Mucosa of stomach (tissue), 1 donor: Measurements from ENCODE around the gene RABGGTA.
"Not testable (repeated sequence)": the region's sequence is repeated elsewhere in the genome, so short reads cannot be mapped to it uniquely, and the experiment has no call there.

Experiments used
- H3K27me3 ChIP-seq: one replicate; pipeline ENCODE4 v1.7.0; 2013; ENCODE audit warnings: mild to moderate bottlenecking, low read length; ENCODE audit not compliant: control insufficient read depth, insufficient read depth
- H3K36me3 ChIP-seq: one replicate; pipeline ENCODE4 v1.7.0; 2013; ENCODE audit warnings: low read length; ENCODE audit not compliant: control insufficient read depth, insufficient read depth
- H3K4me1 ChIP-seq: one replicate; pipeline ENCODE4 v1.7.0; 2013; ENCODE audit warnings: mild to moderate bottlenecking, low read length; ENCODE audit not compliant: control insufficient read depth, insufficient read depth
- H3K4me3 ChIP-seq: one replicate; pipeline ENCODE4 v1.7.0; 2013; ENCODE audit warnings: low read length
- H3K9ac ChIP-seq: one replicate; pipeline ENCODE4 v1.7.0; 2013; ENCODE audit warnings: mild to moderate bottlenecking, low read length, moderate library complexity
- H3K9me3 ChIP-seq: one replicate; pipeline ENCODE4 v1.7.0; 2013; ENCODE audit warnings: mild to moderate bottlenecking, low read length, moderate library complexity; ENCODE audit not compliant: control insufficient read depth
- donor health status: Pancreatic carcinoma.

RABGGTA gene

DNA sequence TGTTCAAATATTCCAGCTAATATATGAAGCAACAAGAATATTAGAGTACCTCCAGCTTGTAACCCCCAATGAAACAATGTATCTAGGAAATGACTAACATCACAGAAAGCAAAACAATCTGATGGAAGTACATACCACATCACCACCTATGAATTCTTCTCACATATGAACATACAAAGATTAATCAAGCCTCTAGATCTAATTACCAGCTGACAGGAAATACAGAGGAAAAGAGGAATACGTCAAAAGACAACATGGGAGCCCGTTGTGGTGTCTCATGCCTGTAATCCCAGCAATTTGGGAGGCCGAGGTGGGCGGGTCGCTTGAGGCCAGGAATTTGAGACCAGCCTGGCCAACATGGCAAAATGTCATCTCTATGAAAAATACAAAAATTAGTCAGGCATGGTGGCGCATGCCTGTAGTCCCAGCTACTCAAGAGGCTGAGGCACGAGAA is 46.8 kb downstream of the RABGGTA start:
- H3K4me3 ChIP-seq: no peak overlapping the region
- H3K27me3 ChIP-seq: no peaks in the 10 kb centered on the region
- H3K36me3 ChIP-seq: no peaks in the 10 kb centered on the region
- H3K9ac ChIP-seq: no peak overlapping the region
- no peaks in the 10 kb centered on the region for H3K9me3 ChIP-seq
- no peaks in the 10 kb centered on the region for H3K4me1 ChIP-seq

GRCh38 chr14:24222987-24223386 is 48.4 kb downstream of the RABGGTA start:
- not testable (repeated sequence) for H3K4me1 ChIP-seq, H3K36me3 ChIP-seq, H3K9ac ChIP-seq, H3K27me3 ChIP-seq, H3K4me3 ChIP-seq, H3K9me3 ChIP-seq

- Histone ChIP-seq H3K36me3 (peaks cover 6% of the 10 kb centered on the region), H3K27me3 (no peaks in the 10 kb centered on the region), H3K4me1 (no peaks in the 10 kb centered on the region), H3K4me3 (no peak overlapping the region), H3K9ac (no peak overlapping the region), H3K9me3 (no peaks in the 10 kb centered on the region)
Observed at GRCh38 chr14:24219521-24219920, 51.9 kb downstream of the RABGGTA start.

- Histone ChIP-seq H3K27me3 (no peaks in the 10 kb centered on the region), H3K4me1 (peaks cover 3% of the 10 kb centered on the region), H3K36me3 (peaks cover 6% of the 10 kb centered on the region), H3K9me3 (no peaks in the 10 kb centered on the region), H3K4me3 (no peak overlapping the region), H3K9ac (no peak overlapping the region)
Observed at GRCh38 chr14:24219080-24219479, 52.3 kb downstream of the RABGGTA start.

- not testable (repeated sequence) for H3K4me3 ChIP-seq, H3K36me3 ChIP-seq, H3K9ac ChIP-seq, H3K4me1 ChIP-seq, H3K27me3 ChIP-seq, H3K9me3 ChIP-seq
Observed at GRCh38 chr14:24216876-24217275, 54.5 kb downstream of the RABGGTA start.

DNA sequence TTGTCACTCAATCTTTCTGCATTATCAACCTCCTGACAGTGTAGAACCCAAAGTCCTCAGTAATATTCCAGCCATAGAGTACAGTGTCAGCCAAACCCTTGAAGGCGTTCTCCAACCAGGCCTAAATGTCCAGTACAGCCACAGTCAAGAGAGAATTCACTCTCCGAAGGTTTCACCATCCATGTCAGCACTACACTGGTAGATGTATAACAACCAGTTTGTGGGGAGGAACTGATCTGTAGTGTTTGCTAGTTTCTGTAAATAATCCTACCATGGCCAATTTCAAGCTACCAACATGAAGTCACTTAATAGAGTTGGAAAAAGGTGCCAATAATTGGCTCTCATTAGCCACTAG is 55.1 kb downstream of the RABGGTA start:
- Histone ChIP-seq H3K27me3 (no peaks in the 10 kb centered on the region), H3K4me3 (no peak overlapping the region), H3K4me1 (peaks cover 10% of the 10 kb centered on the region), H3K9me3 (no peaks in the 10 kb centered on the region), H3K9ac (no peak overlapping the region), H3K36me3 (peaks cover 6% of the 10 kb centered on the region)
